Umbilical cord (tissue), 2 donors: ENCODE measurements around the gene KDM4D. TPM values are rescaled to one million over a fixed set of nuclear protein-coding genes. Genes with fewer than 3 reads are reported as not detected.
"Not testable (repeated sequence)": the region's sequence is repeated elsewhere in the genome, so short reads cannot be mapped to it uniquely, and the experiment has no call there.

Experiments
- DNase-seq: peaks from one replicate; pipeline ENCODE4 v3.0.0-alpha.2; 2015; ENCODE audit warnings: low spot score
- total RNA-seq: library from RNA; depleted of rRNA; stranded (reverse); fragments of >200 nt; gene quantifications from one replicate; pipeline ENCODE4 v1.2.3, GENCODE V29; 2014; ENCODE audit warnings: low replicate concordance; ENCODE audit not compliant: insufficient read depth

KDM4D gene
- total RNA-seq, 1 donor from 2014 or later = 6.0 TPM

- no peak for DNase-seq
These were observed 59.5 kb downstream of the KDM4D start for GRCh38 chr11:95033051-95033450.

DNA sequence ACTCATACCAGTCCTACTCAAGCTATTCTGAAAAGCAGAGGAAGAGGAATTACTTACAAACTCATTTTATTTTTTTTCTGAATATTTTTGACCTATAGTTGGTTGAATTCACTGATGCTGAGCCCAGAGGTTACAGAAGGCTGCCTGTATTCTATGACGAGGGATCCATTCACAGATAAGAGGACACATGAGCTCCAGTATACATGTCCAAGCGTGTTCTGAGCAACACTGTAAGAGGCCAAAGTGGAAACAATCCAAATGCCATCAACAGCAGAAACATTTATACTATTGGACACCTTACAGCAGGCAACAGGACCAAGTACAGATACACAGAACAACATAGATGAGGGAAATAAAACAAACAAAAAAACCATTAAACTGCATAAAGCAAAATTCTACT is 61.8 kb downstream of the KDM4D start:
- peak; percentile 33 for DNase-seq

GRCh38 chr11:95037356-95038035 is 64.0 kb downstream of the KDM4D start:
- not testable (repeated sequence) for DNase-seq

- no peak for DNase-seq
These were observed 68.7 kb downstream of the KDM4D start for GRCh38 chr11:95042239-95042638.

- no peak for DNase-seq
These were observed 69.4 kb downstream of the KDM4D start for GRCh38 chr11:95042906-95043305.

GRCh38 chr11:95044010-95044409 is 70.5 kb downstream of the KDM4D start:
- no peak for DNase-seq

GRCh38 chr11:95045812-95046211 is 72.3 kb downstream of the KDM4D start:
- DNase-seq = no peak

Other genes starting within 250 kb of the KDM4D start
- gene AMOTL1, start 205.4 kb upstream of the KDM4D start, total RNA-seq = 53.0 TPM
- 50.6 TPM for gene CWC15, start 153 bp upstream of the KDM4D start, total RNA-seq
- 4.6 TPM for gene KDM4E, start 51.5 kb downstream of the KDM4D start, total RNA-seq
- 1.2 TPM for gene KDM4F, start 75.7 kb downstream of the KDM4D start, total RNA-seq
- gene SRSF8, start 93.2 kb downstream of the KDM4D start, total RNA-seq = 14.2 TPM
- 51.0 TPM for gene ENDOD1, start 116.1 kb downstream of the KDM4D start, total RNA-seq